ENCODE measurements around the gene CALML6. TPM values are rescaled to one million over a fixed set of nuclear protein-coding genes. Genes with fewer than 3 reads are reported as not detected.

Gene CALML6
- total and polyA plus RNA-seq, 9 donors: 0.04 to 0.43 (median 0.13) TPM; not detected in 2

DNA sequence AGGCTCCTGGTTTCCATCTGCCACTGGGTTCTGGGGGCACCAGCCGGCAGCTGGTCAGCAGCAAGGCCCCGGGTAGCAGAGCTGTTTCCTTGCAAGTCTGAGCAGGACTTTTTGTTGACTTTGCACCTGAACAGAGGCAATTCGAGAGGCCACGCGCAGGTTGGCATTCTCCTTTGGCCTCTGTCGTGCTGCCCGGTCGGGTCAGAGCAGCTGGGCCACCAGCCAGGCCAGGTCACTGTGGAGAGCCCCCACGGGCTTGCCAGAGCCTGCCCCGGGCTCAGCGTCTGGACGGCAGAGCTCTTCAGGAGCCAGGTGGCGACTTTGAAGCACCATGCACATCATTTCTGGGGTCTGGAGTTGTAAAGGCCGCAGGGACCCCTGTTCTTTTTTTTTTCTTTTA lies 32.4 kb downstream of the CALML6 start:
- Histone ChIP-seq H3K4me3 (no peak overlapping the region), H3K4me1 (ENCODE audit: insufficient read depth) (peaks cover 3% of the 10 kb centered on the region), H3K36me3 (no peaks in the 10 kb centered on the region), H3K9me3 (no peaks in the 10 kb centered on the region), H3K27me3 (no peaks in the 10 kb centered on the region), H3K27ac (no peak overlapping the region)
- TF ChIP-seq, protein P1, sequence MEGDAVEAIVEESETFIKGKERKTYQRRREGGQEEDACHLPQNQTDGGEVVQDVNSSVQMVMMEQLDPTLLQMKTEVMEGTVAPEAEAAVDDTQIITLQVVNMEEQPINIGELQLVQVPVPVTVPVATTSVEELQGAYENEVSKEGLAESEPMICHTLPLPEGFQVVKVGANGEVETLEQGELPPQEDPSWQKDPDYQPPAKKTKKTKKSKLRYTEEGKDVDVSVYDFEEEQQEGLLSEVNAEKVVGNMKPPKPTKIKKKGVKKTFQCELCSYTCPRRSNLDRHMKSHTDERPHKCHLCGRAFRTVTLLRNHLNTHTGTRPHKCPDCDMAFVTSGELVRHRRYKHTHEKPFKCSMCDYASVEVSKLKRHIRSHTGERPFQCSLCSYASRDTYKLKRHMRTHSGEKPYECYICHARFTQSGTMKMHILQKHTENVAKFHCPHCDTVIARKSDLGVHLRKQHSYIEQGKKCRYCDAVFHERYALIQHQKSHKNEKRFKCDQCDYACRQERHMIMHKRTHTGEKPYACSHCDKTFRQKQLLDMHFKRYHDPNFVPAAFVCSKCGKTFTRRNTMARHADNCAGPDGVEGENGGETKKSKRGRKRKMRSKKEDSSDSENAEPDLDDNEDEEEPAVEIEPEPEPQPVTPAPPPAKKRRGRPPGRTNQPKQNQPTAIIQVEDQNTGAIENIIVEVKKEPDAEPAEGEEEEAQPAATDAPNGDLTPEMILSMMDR (IDR thresholded peaks at IDR 0.05): no peak
- no peak for TF ChIP-seq EP300 (IDR thresholded peaks at IDR 0.05)
- no peak for TF ChIP-seq POLR2A (IDR thresholded peaks at IDR 0.05)
- DNase-seq: no peak
- intact Hi-C loops (cut with DNase I): loop anchor here in 3 of 4 donors (5.0 to 10.0 kb wide), 4 partner anchors 80 to 227 kb away; no protein-coding TSS in a partner anchor
- 69 to 79% (median 76%) methylated on average over 14 of the region's 14 CpGs for WGBS, 3 donors

GRCh38 chr1:1948783-1949182 lies 33.7 kb downstream of the CALML6 start:
- TF ChIP-seq EP300 (IDR thresholded peaks at IDR 0.05) (no peak), POLR2A (IDR thresholded peaks at IDR 0.05) (no peak)
- Histone ChIP-seq H3K27ac (no peak overlapping the region), H3K36me3 (no peaks in the 10 kb centered on the region), H3K27me3 (no peaks in the 10 kb centered on the region), H3K9me3 (no peaks in the 10 kb centered on the region), H3K4me3 (no peak overlapping the region), H3K4me1 (ENCODE audit: insufficient read depth) (peaks cover 3% of the 10 kb centered on the region)
- 41 to 55% (median 50%) methylated on average over 1 of the region's 1 CpG for WGBS, 3 donors
- DNase-seq: no peak
- intact Hi-C loops (cut with DNase I): loop anchor here in 3 of 4 donors (5.0 to 10.0 kb wide), 4 partner anchors 79 to 226 kb away; no protein-coding TSS in a partner anchor

DNA sequence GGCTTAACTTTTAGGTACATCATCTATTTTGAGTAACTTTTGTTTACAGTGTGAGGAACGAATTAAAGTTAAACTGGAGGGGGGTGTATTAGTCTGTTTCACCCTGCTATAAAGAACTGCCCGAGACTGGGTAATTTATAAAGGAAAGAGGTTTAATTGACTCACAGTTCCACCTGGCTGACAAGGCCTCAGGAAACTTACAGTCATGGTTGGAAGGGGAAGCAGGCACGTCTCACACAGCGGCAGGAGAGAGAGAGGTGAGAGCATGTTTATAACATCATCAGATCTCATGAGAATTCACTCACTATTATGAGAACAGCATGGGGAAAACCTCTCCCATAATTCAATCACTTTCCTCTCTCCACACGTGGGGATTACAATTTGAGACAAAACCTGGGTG lies 35.9 kb downstream of the CALML6 start:
- 75 to 80% (median 76%) methylated on average over 5 of the region's 5 CpGs for WGBS, 3 donors
- no peak for DNase-seq
- no peak overlapping the region for H3K4me3 ChIP-seq
- H3K4me1 ChIP-seq (ENCODE audit: insufficient read depth): peaks cover 3% of the 10 kb centered on the region
- TF ChIP-seq EP300 (IDR thresholded peaks at IDR 0.05) (no peak), POLR2A (IDR thresholded peaks at IDR 0.05) (no peak)
- TF ChIP-seq, protein P1 (IDR thresholded peaks at IDR 0.05): no peak
- no peaks in the 10 kb centered on the region for H3K36me3 ChIP-seq
- H3K27ac ChIP-seq: no peak overlapping the region
- H3K9me3 ChIP-seq: no peaks in the 10 kb centered on the region
- intact Hi-C loops (cut with DNase I): no loop called here
- no peaks in the 10 kb centered on the region for H3K27me3 ChIP-seq

GRCh38 chr1:1954015-1954414 lies 39.0 kb downstream of the CALML6 start:
- intact Hi-C loops (cut with DNase I): no loop called here
- Histone ChIP-seq H3K27me3 (no peaks in the 10 kb centered on the region), H3K9me3 (no peaks in the 10 kb centered on the region), H3K27ac (no peak overlapping the region), H3K4me1 (ENCODE audit: insufficient read depth) (no peaks in the 10 kb centered on the region), H3K36me3 (no peaks in the 10 kb centered on the region), H3K4me3 (no peak overlapping the region)
- DNase-seq: no peak
- TF ChIP-seq, protein P1 (IDR thresholded peaks at IDR 0.05): no peak
- TF ChIP-seq EP300 (IDR thresholded peaks at IDR 0.05) (no peak), POLR2A (IDR thresholded peaks at IDR 0.05) (no peak)
- WGBS, 3 donors: 85 to 93% (median 89%) methylated on average over 9 of the region's 9 CpGs

DNA sequence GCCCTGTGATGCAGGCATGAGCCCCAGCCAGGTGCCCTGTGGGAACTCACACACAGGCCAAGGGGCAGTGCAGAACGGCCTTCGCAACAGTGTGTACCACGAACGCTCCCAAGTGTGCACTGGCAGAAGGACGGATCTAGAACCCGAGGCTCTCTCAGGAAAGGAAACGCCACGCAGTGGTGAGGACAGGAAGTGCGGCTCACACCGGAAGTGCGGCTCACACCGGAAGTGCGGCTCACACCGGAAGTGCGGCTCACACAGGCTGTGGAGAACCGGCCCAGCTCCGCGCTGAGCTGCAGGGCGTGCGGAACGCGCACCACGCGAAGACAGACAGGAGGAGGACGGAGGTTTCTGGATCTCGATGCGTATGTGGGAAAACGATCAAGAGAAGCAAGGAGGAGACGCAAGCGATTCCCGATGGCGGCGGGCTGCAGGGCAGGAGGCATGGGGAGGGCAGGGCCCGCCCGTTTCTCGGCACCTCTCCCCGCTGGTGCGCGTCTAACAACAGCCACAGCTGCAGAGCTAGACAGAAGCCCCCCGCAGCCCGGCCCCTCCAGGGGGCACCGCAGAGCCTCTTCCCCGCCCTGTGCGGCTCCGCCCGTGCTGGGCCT lies 39.9 kb downstream of the CALML6 start:
- 81 to 90% (median 88%) methylated on average over 46 of the region's 46 CpGs for WGBS, 3 donors
- intact Hi-C loops (cut with DNase I): loop anchor here in 3 of 4 donors (5.0 kb wide), 2 partner anchors 87 to 92 kb away; no protein-coding TSS in a partner anchor
- Histone ChIP-seq H3K27me3 (no peaks in the 10 kb centered on the region), H3K4me3 (no peak overlapping the region), H3K27ac (no peak overlapping the region), H3K4me1 (ENCODE audit: insufficient read depth) (peaks cover 1% of the 10 kb centered on the region), H3K36me3 (no peaks in the 10 kb centered on the region), H3K9me3 (no peaks in the 10 kb centered on the region)
- no peak for DNase-seq
- TF ChIP-seq POLR2A (IDR thresholded peaks at IDR 0.05) (no peak), EP300 (IDR thresholded peaks at IDR 0.05) (no peak)
- TF ChIP-seq, protein P1 (IDR thresholded peaks at IDR 0.05): no peak
